ENCODE measurements around the gene RAB31.

DNA sequence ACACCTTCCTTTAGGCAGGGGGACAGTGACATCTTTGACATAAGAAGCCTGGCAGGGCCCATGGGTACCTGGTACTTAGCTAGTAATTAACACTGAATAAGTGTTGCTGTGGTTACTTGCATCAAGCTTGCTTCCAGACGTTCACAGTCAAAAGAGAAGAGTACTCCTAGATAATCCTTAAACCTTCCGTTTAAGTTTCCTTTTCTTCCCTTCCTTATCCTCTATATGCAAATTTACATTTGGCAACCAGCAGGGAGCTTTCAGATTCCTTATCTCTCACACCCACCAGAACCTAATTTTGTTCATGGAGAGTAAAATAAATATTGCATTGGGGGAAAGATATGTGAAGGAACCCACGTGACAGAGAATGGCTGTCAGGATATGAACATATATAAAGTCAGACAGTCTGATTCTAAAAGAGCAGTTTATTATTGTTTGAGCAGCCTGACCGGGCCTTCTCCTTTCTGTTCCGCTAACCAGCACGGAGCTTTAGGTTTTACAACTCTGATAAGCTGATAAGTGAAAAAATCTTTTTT, 7.8 kb upstream of the RAB31 start:
- TF ChIP-seq CTCF (IDR thresholded peaks at IDR 0.05; ENCODE audit: poor library complexity) (no peak), EZH2 (IDR thresholded peaks at IDR 0.05; ENCODE audit: borderline replicate concordance) (no peak), EZH2phosphoT487 (IDR thresholded peaks at IDR 0.05; ENCODE audit: low read depth, severe bottlenecking, unreplicated experiment) (no peak)
